ENCODE results near the gene FAM110C.

FAM110C gene

GRCh38 chr2:85761-86160, 39.5 kb upstream of the FAM110C start:
- no peak for TF ChIP-seq EZH2phosphoT487 (IDR thresholded peaks at IDR 0.05; ENCODE audit: borderline replicate concordance, low read length)
- no peak for TF ChIP-seq CTCF (IDR thresholded peaks at IDR 0.05; ENCODE audit: low read depth, low read length, poor library complexity, severe bottlenecking)
- H3K4me1 ChIP-seq (ENCODE audit: control insufficient read depth, low read length) = no peaks in the 10 kb centered on the region
- no peaks in the 10 kb centered on the region for H4K20me1 ChIP-seq (ENCODE audit: control insufficient read depth, insufficient read depth, low read depth, low read length)
- no peak overlapping the region for H3K4me2 ChIP-seq (ENCODE audit: low read length)
- H3K4me3 ChIP-seq (ENCODE audit: low read length) = no peak overlapping the region
- H3K27me3 ChIP-seq (ENCODE audit: control insufficient read depth, low read length) = no peaks in the 10 kb centered on the region
- H3K9me3 ChIP-seq (ENCODE audit: control insufficient read depth, insufficient read depth, low read length) = no peaks in the 10 kb centered on the region
- no peak overlapping the region for H3K27ac ChIP-seq (ENCODE audit: low read depth, low read length)
- H3K9me2 ChIP-seq (replicated peaks; ENCODE audit: control insufficient read depth, low read length) = no peaks in the 10 kb centered on the region
- no peaks in the 10 kb centered on the region for H3K79me2 ChIP-seq (ENCODE audit: control insufficient read depth, low read length)
- no peaks in the 10 kb centered on the region for H3K36me3 ChIP-seq (ENCODE audit: control insufficient read depth, low read length)
- no peaks in the 10 kb centered on the region for H3F3A ChIP-seq (ENCODE audit: control insufficient read depth, insufficient read depth)

- no peak for TF ChIP-seq EZH2phosphoT487 (IDR thresholded peaks at IDR 0.05; ENCODE audit: borderline replicate concordance, low read length)
- no peak for TF ChIP-seq CTCF (IDR thresholded peaks at IDR 0.05; ENCODE audit: low read depth, low read length, poor library complexity, severe bottlenecking)
- Histone ChIP-seq H3F3A (ENCODE audit: control insufficient read depth, insufficient read depth) (no peaks in the 10 kb centered on the region), H3K9me2 (replicated peaks; ENCODE audit: control insufficient read depth, low read length) (no peaks in the 10 kb centered on the region), H3K79me2 (ENCODE audit: control insufficient read depth, low read length) (no peaks in the 10 kb centered on the region), H3K4me1 (ENCODE audit: control insufficient read depth, low read length) (no peaks in the 10 kb centered on the region), H3K27me3 (ENCODE audit: control insufficient read depth, low read length) (no peaks in the 10 kb centered on the region), H3K27ac (ENCODE audit: low read depth, low read length) (no peak overlapping the region), H3K4me3 (ENCODE audit: low read length) (no peak overlapping the region), H4K20me1 (ENCODE audit: control insufficient read depth, insufficient read depth, low read depth, low read length) (no peaks in the 10 kb centered on the region), H3K36me3 (ENCODE audit: control insufficient read depth, low read length) (no peaks in the 10 kb centered on the region), H3K9me3 (ENCODE audit: control insufficient read depth, insufficient read depth, low read length) (no peaks in the 10 kb centered on the region), H3K4me2 (ENCODE audit: low read length) (no peak overlapping the region)
These were observed 37.8 kb upstream of the FAM110C start for GRCh38 chr2:84121-84520.

- no peaks in the 10 kb centered on the region for H3K9me3 ChIP-seq (ENCODE audit: control insufficient read depth, insufficient read depth, low read length)
- H3K27ac ChIP-seq (ENCODE audit: low read depth, low read length) = no peak overlapping the region
- no peaks in the 10 kb centered on the region for H3K9me2 ChIP-seq (replicated peaks; ENCODE audit: control insufficient read depth, low read length)
- H3K36me3 ChIP-seq (ENCODE audit: control insufficient read depth, low read length) = no peaks in the 10 kb centered on the region
- H3K27me3 ChIP-seq (ENCODE audit: control insufficient read depth, low read length) = no peaks in the 10 kb centered on the region
- no peak overlapping the region for H3K4me2 ChIP-seq (ENCODE audit: low read length)
- H3K4me3 ChIP-seq (ENCODE audit: low read length) = no peak overlapping the region
- no peaks in the 10 kb centered on the region for H3K79me2 ChIP-seq (ENCODE audit: control insufficient read depth, low read length)
- TF ChIP-seq CTCF (IDR thresholded peaks at IDR 0.05; ENCODE audit: low read depth, low read length, poor library complexity, severe bottlenecking) (no peak), EZH2phosphoT487 (IDR thresholded peaks at IDR 0.05; ENCODE audit: borderline replicate concordance, low read length) (no peak)
- H4K20me1 ChIP-seq (ENCODE audit: control insufficient read depth, insufficient read depth, low read depth, low read length) = no peaks in the 10 kb centered on the region
- no peaks in the 10 kb centered on the region for H3F3A ChIP-seq (ENCODE audit: control insufficient read depth, insufficient read depth)
- no peaks in the 10 kb centered on the region for H3K4me1 ChIP-seq (ENCODE audit: control insufficient read depth, low read length)
These were observed 34.8 kb upstream of the FAM110C start for GRCh38 chr2:80971-81736.
